HEK293 (cell line): Measurements from ENCODE around the gene HHAT.
A peak's percentile ranks its signal among the peaks of the same experiment; 100 is the strongest.

Experiments used
- CTCF ChIA-PET: fragments of 350-600 bp; formaldehyde crosslinking; extraction: SDS; loops from one replicate; lab custom pipeline; 2021; ENCODE audit warnings: antibody characterized with exemption; lab: Yijun Ruan, JAX
- POLR2A ChIA-PET: fragments of 300-600 bp; formaldehyde crosslinking; extraction: SDS; loops from one replicate; lab custom pipeline; 2020; ENCODE audit warnings: antibody characterized with exemption, inconsistent platforms; lab: Yijun Ruan, JAX
- H3K27ac ChIP-seq: fragments of 200-500 bp; sonication (Bioruptor generic); 2 replicates; pipeline ENCODE4 v1.5.1; 2014; ENCODE audit warnings: low read depth, low read length, control low read depth, inconsistent platforms; ENCODE audit errors: extremely low read depth
- H3K36me3 ChIP-seq, 2 experiments: fragments of 200-500 bp in 1 of 2; sonication (Bioruptor generic) in 1 of 2; 1 replicate in 1 of 2; 2 replicates in 1 of 2; pipeline ENCODE4 v1.5.1; 2014 to 2017; ENCODE audit warnings: inconsistent platforms in 2 of 2, low read length in 2 of 2; ENCODE audit not compliant: control insufficient read depth in 2 of 2, insufficient read depth in 1 of 2
- H3K4me1 ChIP-seq: fragments of 200-500 bp; sonication (Bioruptor generic); 2 replicates; pipeline ENCODE4 v1.5.1; 2014; ENCODE audit warnings: mild to moderate bottlenecking, low read length, inconsistent platforms; ENCODE audit not compliant: control insufficient read depth, insufficient read depth
- H3K4me3 ChIP-seq: 2 replicates; pipeline ENCODE4 v1.5.1; 2011; ENCODE audit warnings: low read depth, mild to moderate bottlenecking, control low read depth, low read length, moderate library complexity
- H3K9me3 ChIP-seq: fragments of 200-500 bp; sonication (Bioruptor generic); 2 replicates; pipeline ENCODE4 v1.5.1; 2014; ENCODE audit warnings: low read depth, low read length, inconsistent platforms; ENCODE audit not compliant: control insufficient read depth, insufficient read depth
- REPIN1 ChIP-seq: fragments of 450-650 bp; formaldehyde crosslinking; IDR thresholded peaks from 2 replicates; pipeline ENCODE4 v1.5.1; 2017; ENCODE audit warnings: missing biosample characterization, missing genetic modification characterization, low read depth
- YY2 ChIP-seq: fragments of 450-650 bp; formaldehyde crosslinking; IDR thresholded peaks from 2 replicates; pipeline ENCODE4 v1.5.1; 2016; ENCODE audit warnings: missing biosample characterization, missing genetic modification characterization
- ZBTB1 ChIP-seq: fragments of 450-650 bp; formaldehyde crosslinking; IDR thresholded peaks from 2 replicates; pipeline ENCODE4 v1.5.1; 2016; ENCODE audit warnings: missing biosample characterization, missing genetic modification characterization
- ZEB2 ChIP-seq: fragments of 450-650 bp; formaldehyde crosslinking; IDR thresholded peaks from 2 replicates; pipeline ENCODE4 v1.5.1; 2016; ENCODE audit warnings: missing biosample characterization, missing genetic modification characterization
- ZNF23 ChIP-seq: fragments of 450-650 bp; formaldehyde crosslinking; IDR thresholded peaks from 2 replicates; pipeline ENCODE4 v1.5.1; 2016; ENCODE audit warnings: missing biosample characterization, missing genetic modification characterization, borderline replicate concordance
- ZNF37A ChIP-seq: fragments of 450-650 bp; IDR thresholded peaks from 2 replicates; pipeline ENCODE4 v1.5.1; 2018; ENCODE audit warnings: missing biosample characterization, missing genetic modification characterization
- ZNF501 ChIP-seq: fragments of 450-650 bp; formaldehyde crosslinking; IDR thresholded peaks from 2 replicates; pipeline ENCODE4 v1.5.1; 2016; ENCODE audit warnings: missing biosample characterization, missing genetic modification characterization
- ZNF510 ChIP-seq: fragments of 450-650 bp; formaldehyde crosslinking; IDR thresholded peaks from 2 replicates; pipeline ENCODE4 v1.5.1; 2018; ENCODE audit warnings: mild to moderate bottlenecking, missing genetic modification characterization, missing biosample characterization; ENCODE audit not compliant: insufficient replicate concordance
- ZNF514 ChIP-seq: fragments of 450-650 bp; formaldehyde crosslinking; IDR thresholded peaks from 2 replicates; pipeline ENCODE4 v1.5.1; 2016; ENCODE audit warnings: missing biosample characterization, missing genetic modification characterization
- ZNF660 ChIP-seq: fragments of 450-650 bp; IDR thresholded peaks from 2 replicates; pipeline ENCODE4 v1.5.1; 2018; ENCODE audit warnings: missing biosample characterization, mild to moderate bottlenecking, missing genetic modification characterization
- ZNF792 ChIP-seq: fragments of 450-650 bp; formaldehyde crosslinking; IDR thresholded peaks from 2 replicates; pipeline ENCODE4 v1.5.1; 2016; ENCODE audit warnings: missing biosample characterization, missing genetic modification characterization
- ZNF837 ChIP-seq: fragments of 450-650 bp; formaldehyde crosslinking; IDR thresholded peaks from 2 replicates; pipeline ENCODE4 v1.5.1; 2016; ENCODE audit warnings: missing biosample characterization, missing genetic modification characterization
- ZSCAN23 ChIP-seq: fragments of 450-650 bp; formaldehyde crosslinking; IDR thresholded peaks from 2 replicates; pipeline ENCODE4 v1.5.1; 2016; ENCODE audit warnings: missing biosample characterization, missing genetic modification characterization
- TF ChIP-seq, protein P1 (sequence below): fragments of 450-650 bp; formaldehyde crosslinking; optimal IDR thresholded peaks from 2 replicates; pipeline ENCODE3; 2016; ENCODE audit warnings: missing biosample characterization, mild to moderate bottlenecking, missing genetic modification characterization
- TF ChIP-seq, protein P2 (sequence below): fragments of 450-650 bp; formaldehyde crosslinking; IDR thresholded peaks from 2 replicates; pipeline ENCODE4 v1.5.1; 2017; ENCODE audit warnings: missing biosample characterization, missing genetic modification characterization
- TF ChIP-seq, protein P3 (sequence below): fragments of 450-650 bp; formaldehyde crosslinking; IDR thresholded peaks from 2 replicates; pipeline ENCODE4 v1.5.1; 2016; ENCODE audit warnings: missing biosample characterization, missing genetic modification characterization, borderline replicate concordance
- TF ChIP-seq, protein P4 (sequence below): fragments of 450-650 bp; formaldehyde crosslinking; IDR thresholded peaks from 2 replicates; pipeline ENCODE4 v1.5.1; 2016; ENCODE audit warnings: missing biosample characterization, missing genetic modification characterization
- TF ChIP-seq, protein P5 (sequence below): fragments of 450-650 bp; formaldehyde crosslinking; IDR thresholded peaks from 2 replicates; pipeline ENCODE4 v1.5.1; 2016; ENCODE audit warnings: missing biosample characterization, missing genetic modification characterization
- TF ChIP-seq, protein P6 (sequence below): fragments of 450-650 bp; formaldehyde crosslinking; IDR thresholded peaks from 2 replicates; pipeline ENCODE4 v1.5.1; 2016; ENCODE audit warnings: missing biosample characterization, missing genetic modification characterization

Gene HHAT

DNA sequence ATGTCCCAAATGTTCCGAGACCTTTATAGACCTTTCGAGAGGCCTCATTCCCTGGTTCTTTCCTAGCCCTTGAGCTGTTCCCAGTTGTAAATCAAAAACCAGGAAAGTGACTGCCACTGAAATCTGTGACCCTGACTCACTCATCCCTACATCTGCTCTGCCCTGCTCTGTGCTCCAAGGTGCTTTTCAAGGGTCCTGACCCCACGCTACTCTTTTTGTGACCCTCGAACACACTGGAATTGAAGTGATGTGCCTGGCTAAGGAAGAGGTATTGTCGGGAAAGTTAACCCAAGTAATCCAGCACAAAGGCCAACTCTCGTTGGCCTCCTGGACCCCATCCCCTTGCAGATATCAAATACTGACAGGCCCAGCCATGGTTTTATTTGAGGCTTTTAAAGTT is 244.4 kb downstream of the HHAT start (continued):
- TF ChIP-seq, protein P1, sequence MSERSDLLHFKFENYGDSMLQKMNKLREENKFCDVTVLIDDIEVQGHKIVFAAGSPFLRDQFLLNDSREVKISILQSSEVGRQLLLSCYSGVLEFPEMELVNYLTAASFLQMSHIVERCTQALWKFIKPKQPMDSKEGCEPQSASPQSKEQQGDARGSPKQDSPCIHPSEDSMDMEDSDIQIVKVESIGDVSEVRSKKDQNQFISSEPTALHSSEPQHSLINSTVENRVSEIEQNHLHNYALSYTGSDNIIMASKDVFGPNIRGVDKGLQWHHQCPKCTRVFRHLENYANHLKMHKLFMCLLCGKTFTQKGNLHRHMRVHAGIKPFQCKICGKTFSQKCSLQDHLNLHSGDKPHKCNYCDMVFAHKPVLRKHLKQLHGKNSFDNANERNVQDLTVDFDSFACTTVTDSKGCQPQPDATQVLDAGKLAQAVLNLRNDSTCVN = no peak
- no peak for TF ChIP-seq REPIN1 (tag by site-specific recombination)

DNA sequence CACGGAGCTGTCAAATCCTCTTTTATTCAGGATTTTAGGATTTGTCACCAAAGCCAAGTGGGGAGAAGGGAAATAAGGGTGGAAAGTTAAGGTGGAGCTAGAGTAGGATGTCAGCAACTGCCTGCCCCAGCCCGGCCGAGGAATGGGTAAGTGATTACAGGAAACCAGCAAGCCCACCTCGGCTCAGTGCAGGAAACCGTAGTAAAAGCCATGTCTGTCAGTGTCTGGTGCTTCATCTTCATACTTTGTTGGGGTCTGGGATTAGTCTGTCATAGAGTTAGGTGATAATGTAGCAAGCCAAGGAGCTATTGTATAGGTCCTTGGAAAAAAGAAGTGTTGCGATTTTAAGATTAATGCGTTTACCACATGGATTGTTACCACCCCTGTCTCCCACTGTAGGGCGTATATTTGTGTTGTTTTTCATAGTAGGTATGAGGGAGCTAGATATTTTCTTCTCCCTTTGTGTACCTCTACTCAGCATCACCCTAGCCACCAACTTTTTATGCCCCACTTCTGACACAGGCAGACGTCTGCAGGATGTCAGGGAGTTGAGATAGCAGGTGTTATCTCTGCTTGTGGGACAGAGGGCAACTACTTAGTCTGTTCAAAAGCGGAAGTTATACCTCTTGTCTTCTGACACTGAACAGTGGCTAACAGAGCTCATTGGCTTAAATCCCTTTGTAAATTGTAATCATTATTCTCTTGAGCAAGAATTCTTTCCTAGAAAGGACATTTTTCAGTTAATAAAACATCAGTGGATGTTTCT is 253.7 kb downstream of the HHAT start:
- Histone ChIP-seq H3K27ac (no peak overlapping the region), H3K4me1 (peaks cover 2% of the 10 kb centered on the region; the same call in 1 of the 2 replicates), H3K9me3 (no peaks in the 10 kb centered on the region), H3K36me3 (no peaks in the 10 kb centered on the region), H3K4me3 (no peak overlapping the region)
- TF ChIP-seq ZNF792 (tag by site-specific recombination) (no peak), ZBTB1 (no peak)
- ChIA-PET POLR2A (no interaction called here), CTCF (interaction anchor here (0.5 to 9.6 kb wide), 10 partner anchors 55 to 589 kb away, joined by 3 to 78 read pairs (median 4); partner anchors contain the start of gene KCNH1)

DNA sequence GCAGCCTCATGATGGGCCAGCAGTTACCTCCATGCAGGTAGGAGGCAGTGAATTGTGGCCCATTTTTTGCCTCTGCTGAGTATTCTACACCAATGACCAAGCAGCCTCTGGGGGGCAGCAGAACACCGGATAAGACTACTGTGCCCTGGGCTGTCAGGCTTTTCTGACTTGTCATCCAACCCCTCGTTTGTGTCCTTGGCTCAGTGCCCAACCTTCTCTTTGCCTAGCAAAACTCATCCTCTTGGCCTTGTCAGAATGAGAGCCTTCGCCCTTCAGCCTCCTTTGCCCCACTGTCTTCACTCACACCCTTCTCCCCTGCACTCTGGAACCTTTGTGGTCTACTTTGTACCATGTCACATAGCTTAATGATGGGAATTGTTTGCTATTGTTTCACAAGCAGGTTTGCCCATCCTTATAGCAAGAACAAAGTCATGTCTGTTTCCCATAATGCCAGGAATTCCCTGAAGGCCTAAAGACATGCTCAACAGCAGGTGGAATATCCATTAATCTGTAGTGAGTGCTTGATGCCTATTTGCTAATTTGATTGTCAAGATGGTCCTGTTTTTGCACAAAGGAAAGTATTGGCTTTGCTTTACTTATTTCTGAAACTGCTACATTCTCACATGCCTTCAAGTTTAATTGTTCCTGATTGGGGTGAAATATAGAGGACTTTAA is 255.9 kb downstream of the HHAT start:
- CTCF ChIA-PET = interaction anchor here (0.5 to 9.6 kb wide), 17 partner anchors 14 to 560 kb away, joined by 3 to 78 read pairs (median 3); partner anchors contain the start of gene KCNH1
- Histone ChIP-seq H3K9me3 (no peaks in the 10 kb centered on the region), H3K4me3 (no peak overlapping the region), H3K27ac (no peak overlapping the region), H3K36me3 (no peaks in the 10 kb centered on the region), H3K4me1 (peaks cover 2% of the 10 kb centered on the region; the same call in 1 of the 2 replicates)
- POLR2A ChIA-PET = no interaction called here
- peak; percentile 33; the same call in 1 of the 2 replicates for TF ChIP-seq ZEB2 (tag by site-specific recombination)
- TF ChIP-seq ZNF23 = no peak
- TF ChIP-seq ZNF501 (tag by site-specific recombination) = peak; percentile 42; the same call in 1 of the 2 replicates
- no peak for TF ChIP-seq ZNF514
- TF ChIP-seq, protein P2, sequence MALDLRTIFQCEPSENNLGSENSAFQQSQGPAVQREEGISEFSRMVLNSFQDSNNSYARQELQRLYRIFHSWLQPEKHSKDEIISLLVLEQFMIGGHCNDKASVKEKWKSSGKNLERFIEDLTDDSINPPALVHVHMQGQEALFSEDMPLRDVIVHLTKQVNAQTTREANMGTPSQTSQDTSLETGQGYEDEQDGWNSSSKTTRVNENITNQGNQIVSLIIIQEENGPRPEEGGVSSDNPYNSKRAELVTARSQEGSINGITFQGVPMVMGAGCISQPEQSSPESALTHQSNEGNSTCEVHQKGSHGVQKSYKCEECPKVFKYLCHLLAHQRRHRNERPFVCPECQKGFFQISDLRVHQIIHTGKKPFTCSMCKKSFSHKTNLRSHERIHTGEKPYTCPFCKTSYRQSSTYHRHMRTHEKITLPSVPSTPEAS (tag by site-specific recombination) = no peak
- TF ChIP-seq, protein P3, sequence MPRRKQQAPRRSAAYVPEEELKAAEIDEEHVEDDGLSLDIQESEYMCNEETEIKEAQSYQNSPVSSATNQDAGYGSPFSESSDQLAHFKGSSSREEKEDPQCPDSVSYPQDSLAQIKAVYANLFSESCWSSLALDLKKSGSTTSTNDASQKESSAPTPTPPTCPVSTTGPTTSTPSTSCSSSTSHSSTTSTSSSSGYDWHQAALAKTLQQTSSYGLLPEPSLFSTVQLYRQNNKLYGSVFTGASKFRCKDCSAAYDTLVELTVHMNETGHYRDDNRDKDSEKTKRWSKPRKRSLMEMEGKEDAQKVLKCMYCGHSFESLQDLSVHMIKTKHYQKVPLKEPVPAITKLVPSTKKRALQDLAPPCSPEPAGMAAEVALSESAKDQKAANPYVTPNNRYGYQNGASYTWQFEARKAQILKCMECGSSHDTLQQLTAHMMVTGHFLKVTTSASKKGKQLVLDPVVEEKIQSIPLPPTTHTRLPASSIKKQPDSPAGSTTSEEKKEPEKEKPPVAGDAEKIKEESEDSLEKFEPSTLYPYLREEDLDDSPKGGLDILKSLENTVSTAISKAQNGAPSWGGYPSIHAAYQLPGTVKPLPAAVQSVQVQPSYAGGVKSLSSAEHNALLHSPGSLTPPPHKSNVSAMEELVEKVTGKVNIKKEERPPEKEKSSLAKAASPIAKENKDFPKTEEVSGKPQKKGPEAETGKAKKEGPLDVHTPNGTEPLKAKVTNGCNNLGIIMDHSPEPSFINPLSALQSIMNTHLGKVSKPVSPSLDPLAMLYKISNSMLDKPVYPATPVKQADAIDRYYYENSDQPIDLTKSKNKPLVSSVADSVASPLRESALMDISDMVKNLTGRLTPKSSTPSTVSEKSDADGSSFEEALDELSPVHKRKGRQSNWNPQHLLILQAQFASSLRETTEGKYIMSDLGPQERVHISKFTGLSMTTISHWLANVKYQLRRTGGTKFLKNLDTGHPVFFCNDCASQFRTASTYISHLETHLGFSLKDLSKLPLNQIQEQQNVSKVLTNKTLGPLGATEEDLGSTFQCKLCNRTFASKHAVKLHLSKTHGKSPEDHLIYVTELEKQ (tag by site-specific recombination) = 0 out of 2 replicates have a peak, but pooled peaks have one; percentile 34
- TF ChIP-seq ZNF510 = no peak
- TF ChIP-seq YY2 = no peak
- TF ChIP-seq, protein P4, sequence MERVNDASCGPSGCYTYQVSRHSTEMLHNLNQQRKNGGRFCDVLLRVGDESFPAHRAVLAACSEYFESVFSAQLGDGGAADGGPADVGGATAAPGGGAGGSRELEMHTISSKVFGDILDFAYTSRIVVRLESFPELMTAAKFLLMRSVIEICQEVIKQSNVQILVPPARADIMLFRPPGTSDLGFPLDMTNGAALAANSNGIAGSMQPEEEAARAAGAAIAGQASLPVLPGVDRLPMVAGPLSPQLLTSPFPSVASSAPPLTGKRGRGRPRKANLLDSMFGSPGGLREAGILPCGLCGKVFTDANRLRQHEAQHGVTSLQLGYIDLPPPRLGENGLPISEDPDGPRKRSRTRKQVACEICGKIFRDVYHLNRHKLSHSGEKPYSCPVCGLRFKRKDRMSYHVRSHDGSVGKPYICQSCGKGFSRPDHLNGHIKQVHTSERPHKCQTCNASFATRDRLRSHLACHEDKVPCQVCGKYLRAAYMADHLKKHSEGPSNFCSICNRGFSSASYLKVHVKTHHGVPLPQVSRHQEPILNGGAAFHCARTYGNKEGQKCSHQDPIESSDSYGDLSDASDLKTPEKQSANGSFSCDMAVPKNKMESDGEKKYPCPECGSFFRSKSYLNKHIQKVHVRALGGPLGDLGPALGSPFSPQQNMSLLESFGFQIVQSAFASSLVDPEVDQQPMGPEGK = 0 out of 2 replicates have a peak, but pooled peaks have one; percentile 23
- no peak for TF ChIP-seq ZSCAN23
- TF ChIP-seq ZNF37A = no peak
- TF ChIP-seq, protein P5, sequence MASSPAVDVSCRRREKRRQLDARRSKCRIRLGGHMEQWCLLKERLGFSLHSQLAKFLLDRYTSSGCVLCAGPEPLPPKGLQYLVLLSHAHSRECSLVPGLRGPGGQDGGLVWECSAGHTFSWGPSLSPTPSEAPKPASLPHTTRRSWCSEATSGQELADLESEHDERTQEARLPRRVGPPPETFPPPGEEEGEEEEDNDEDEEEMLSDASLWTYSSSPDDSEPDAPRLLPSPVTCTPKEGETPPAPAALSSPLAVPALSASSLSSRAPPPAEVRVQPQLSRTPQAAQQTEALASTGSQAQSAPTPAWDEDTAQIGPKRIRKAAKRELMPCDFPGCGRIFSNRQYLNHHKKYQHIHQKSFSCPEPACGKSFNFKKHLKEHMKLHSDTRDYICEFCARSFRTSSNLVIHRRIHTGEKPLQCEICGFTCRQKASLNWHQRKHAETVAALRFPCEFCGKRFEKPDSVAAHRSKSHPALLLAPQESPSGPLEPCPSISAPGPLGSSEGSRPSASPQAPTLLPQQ (tag by site-specific recombination) = peak; percentile 34; the same call in 1 of the 2 replicates
- peak; percentile 97 for TF ChIP-seq ZNF660 (tag by site-specific recombination)
- no peak for TF ChIP-seq ZNF837 (tag by site-specific recombination)
- TF ChIP-seq, protein P6, sequence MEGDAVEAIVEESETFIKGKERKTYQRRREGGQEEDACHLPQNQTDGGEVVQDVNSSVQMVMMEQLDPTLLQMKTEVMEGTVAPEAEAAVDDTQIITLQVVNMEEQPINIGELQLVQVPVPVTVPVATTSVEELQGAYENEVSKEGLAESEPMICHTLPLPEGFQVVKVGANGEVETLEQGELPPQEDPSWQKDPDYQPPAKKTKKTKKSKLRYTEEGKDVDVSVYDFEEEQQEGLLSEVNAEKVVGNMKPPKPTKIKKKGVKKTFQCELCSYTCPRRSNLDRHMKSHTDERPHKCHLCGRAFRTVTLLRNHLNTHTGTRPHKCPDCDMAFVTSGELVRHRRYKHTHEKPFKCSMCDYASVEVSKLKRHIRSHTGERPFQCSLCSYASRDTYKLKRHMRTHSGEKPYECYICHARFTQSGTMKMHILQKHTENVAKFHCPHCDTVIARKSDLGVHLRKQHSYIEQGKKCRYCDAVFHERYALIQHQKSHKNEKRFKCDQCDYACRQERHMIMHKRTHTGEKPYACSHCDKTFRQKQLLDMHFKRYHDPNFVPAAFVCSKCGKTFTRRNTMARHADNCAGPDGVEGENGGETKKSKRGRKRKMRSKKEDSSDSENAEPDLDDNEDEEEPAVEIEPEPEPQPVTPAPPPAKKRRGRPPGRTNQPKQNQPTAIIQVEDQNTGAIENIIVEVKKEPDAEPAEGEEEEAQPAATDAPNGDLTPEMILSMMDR (tag by site-specific recombination) = peak; percentile 85
